ENCODE measurements around the gene CFLAR. TPM values are rescaled to one million over a fixed set of nuclear protein-coding genes. Genes with fewer than 3 reads are reported as not detected.

The CFLAR gene
- total RNA-seq (2022; extraction: Qiagen RNA extraction) = 67.7 to 91.0 TPM (median 75.5 TPM) in 5 replicates

GRCh38 chr2:201116115-201116958, at the start of gene CFLAR:
CFLAR (plus strand) TSS chr2:201116164; CDS start chr2:201129866, 13,702 bp downstream.

DNA sequence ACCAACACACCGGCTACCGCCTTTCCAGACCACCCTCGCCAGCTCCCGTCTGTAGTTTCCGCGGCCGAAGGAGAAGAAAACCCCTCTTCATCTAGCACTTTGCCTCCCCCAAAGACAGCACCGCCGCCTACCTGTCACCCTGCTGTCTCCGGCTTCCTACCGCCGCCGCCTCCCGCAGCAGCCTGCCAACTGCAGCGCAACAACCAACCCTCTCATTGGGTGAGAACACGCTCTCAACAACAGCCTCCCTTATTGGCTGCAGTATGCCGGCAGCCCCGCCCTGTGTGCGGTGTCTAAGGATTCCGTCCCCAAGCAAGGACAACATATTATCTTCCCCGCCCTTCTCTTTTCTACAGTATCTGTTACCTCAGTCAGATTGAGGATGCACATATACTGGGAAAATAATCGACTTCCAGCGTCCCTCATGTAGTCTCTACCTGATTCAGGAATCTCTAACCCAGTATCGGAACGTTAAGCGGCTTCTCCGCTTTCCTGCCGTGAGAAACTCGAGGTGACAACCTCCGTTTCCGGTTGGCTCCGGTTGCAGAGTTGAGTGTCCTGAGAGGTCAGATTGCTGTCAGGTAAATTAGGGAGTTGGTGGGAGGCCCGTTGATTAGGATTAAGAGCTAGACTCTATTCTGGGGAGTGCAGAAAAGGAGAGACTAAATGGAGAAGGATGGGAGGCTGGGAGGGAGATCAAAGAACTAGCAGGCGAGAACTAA, 44.3 kb upstream of the CFLAR start, which contains the start of the genes HYCC2 and NDUFB3:
Gene HYCC2 (minus strand): TSS at position 193 of the 722 bp plus-strand sequence. CDS start 47,662 bp downstream, outside the sequence.
Gene NDUFB3 (plus strand): TSS at position 523 of the 722 bp plus-strand sequence. CDS start 6,882 bp downstream, outside the sequence.

DNA sequence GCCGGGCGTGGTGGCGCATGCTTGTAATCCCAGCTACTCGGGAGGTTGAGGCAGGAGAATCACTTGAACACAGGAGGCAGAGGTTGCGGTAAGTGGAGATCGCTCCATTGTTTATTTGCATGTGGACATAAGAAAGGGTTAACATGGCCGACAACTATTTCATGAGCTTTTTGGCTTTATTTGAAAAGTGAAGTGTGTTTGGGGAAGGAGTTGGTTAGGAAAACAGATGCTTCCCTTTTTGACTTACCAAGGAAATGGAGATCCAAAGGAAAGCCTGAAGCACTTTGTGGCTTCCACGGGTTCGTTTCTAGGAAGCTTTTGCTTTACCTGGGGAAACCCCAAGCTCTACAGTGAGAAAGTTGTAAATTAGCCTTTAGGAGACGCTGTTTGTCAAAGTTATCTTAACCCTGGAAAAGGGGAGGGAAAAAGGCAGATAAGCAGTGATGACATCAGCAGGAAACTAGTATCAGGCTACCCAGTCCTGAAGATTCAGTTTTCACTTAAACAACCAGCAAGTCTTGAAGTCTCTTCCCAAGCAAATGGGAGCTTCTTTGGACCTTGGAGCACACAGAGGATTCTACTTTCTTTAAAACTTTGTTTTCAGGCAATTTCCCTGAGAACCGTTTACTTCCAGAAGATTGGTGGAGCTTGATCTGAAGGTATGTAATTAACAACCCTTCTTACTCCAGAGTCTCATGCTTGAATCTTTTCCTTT, 66.8 kb downstream of the CFLAR start, which contains the start of gene CASP10:
Gene CASP10 (plus strand): TSS at position 492 of the 715 bp plus-strand sequence. CDS start 2,637 bp downstream, outside the sequence.

Other genes with a start within 250 kb of the CFLAR start
- gene PPIL3, start 227.1 kb upstream of the CFLAR start, total RNA-seq (2022; extraction: Qiagen RNA extraction) = 22.5 to 26.6 TPM (median 24.8 TPM) in 5 replicates
- gene NIF3L1, start 226.8 kb upstream of the CFLAR start, total RNA-seq (2022; extraction: Qiagen RNA extraction) = 39.9 to 51.0 TPM (median 41.1 TPM) in 5 replicates
- gene ORC2, start 152.5 kb upstream of the CFLAR start, total RNA-seq (2022; extraction: Qiagen RNA extraction) = 12.9 to 15.6 TPM (median 14.4 TPM) in 5 replicates
- 2.8 to 5.5 TPM (median 3.4 TPM) in 5 replicates for gene HYCC2, start 44.5 kb upstream of the CFLAR start, total RNA-seq (2022; extraction: Qiagen RNA extraction)
- gene NDUFB3, start 44.2 kb upstream of the CFLAR start, total RNA-seq (2022; extraction: Qiagen RNA extraction) = 129 to 172 TPM (median 134 TPM) in 5 replicates
- 2.1 to 2.6 TPM (median 2.5 TPM) in 5 replicates for gene CASP10, start 67.0 kb downstream of the CFLAR start, total RNA-seq (2022; extraction: Qiagen RNA extraction)
- gene CASP8, start 144.4 kb downstream of the CFLAR start, total RNA-seq (2022; extraction: Qiagen RNA extraction) = 34.4 to 43.8 TPM (median 35.5 TPM) in 5 replicates
- 0.09 to 0.31 TPM (median 0.18 TPM) in 4 of 5 replicates, not detected in the other for gene FLACC1, start 241.2 kb downstream of the CFLAR start, total RNA-seq (2022; extraction: Qiagen RNA extraction)

Data from A549 treated with CORT108297 at 1 μM for 4 hours (cell line).